ENCODE measurements around the gene ASTE1.

DNA sequence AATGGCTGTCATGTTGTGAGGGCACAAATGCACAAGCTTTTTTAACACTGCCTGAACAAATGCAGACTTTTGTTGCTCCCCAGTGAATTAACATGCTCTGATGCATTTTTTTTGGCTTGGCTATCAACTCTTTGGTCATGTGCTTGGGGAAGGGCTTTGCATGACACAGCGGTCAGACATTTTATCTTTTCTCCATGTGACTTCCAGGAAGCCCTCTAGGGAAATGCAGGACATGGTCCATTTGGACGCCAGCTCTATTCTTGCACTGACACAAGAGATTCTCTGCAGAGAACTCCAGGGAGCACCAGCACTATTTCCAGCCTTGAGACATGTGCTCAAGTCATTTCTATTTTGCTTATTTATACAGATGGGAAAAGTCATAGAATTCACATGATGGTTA lies 46.2 kb upstream of the ASTE1 start:
- TF ChIP-seq, protein P1, sequence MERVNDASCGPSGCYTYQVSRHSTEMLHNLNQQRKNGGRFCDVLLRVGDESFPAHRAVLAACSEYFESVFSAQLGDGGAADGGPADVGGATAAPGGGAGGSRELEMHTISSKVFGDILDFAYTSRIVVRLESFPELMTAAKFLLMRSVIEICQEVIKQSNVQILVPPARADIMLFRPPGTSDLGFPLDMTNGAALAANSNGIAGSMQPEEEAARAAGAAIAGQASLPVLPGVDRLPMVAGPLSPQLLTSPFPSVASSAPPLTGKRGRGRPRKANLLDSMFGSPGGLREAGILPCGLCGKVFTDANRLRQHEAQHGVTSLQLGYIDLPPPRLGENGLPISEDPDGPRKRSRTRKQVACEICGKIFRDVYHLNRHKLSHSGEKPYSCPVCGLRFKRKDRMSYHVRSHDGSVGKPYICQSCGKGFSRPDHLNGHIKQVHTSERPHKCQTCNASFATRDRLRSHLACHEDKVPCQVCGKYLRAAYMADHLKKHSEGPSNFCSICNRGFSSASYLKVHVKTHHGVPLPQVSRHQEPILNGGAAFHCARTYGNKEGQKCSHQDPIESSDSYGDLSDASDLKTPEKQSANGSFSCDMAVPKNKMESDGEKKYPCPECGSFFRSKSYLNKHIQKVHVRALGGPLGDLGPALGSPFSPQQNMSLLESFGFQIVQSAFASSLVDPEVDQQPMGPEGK (CRISPR knock-in tag; IDR thresholded peaks at IDR 0.05; ENCODE audit: borderline replicate concordance): no peak
- TF ChIP-seq RARB (CRISPR knock-in tag; IDR thresholded peaks at IDR 0.05) (no peak), BACH2 (CRISPR knock-in tag; IDR thresholded peaks at IDR 0.05; ENCODE audit: borderline replicate concordance) (no peak), GLIS3 (CRISPR knock-in tag; IDR thresholded peaks at IDR 0.05) (no peak), ARNTL (CRISPR knock-in tag; IDR thresholded peaks at IDR 0.05; ENCODE audit: borderline replicate concordance, low read depth) (no peak), TOX (CRISPR knock-in tag; IDR thresholded peaks at IDR 0.05; ENCODE audit: borderline replicate concordance) (no peak)
- TF ChIP-seq, protein P2, sequence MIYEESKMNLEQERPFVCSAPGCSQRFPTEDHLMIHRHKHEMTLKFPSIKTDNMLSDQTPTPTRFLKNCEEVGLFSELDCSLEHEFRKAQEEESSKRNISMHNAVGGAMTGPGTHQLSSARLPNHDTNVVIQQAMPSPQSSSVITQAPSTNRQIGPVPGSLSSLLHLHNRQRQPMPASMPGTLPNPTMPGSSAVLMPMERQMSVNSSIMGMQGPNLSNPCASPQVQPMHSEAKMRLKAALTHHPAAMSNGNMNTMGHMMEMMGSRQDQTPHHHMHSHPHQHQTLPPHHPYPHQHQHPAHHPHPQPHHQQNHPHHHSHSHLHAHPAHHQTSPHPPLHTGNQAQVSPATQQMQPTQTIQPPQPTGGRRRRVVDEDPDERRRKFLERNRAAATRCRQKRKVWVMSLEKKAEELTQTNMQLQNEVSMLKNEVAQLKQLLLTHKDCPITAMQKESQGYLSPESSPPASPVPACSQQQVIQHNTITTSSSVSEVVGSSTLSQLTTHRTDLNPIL (CRISPR knock-in tag; IDR thresholded peaks at IDR 0.05; ENCODE audit: low read depth): no peak
- TF ChIP-seq, protein P3, sequence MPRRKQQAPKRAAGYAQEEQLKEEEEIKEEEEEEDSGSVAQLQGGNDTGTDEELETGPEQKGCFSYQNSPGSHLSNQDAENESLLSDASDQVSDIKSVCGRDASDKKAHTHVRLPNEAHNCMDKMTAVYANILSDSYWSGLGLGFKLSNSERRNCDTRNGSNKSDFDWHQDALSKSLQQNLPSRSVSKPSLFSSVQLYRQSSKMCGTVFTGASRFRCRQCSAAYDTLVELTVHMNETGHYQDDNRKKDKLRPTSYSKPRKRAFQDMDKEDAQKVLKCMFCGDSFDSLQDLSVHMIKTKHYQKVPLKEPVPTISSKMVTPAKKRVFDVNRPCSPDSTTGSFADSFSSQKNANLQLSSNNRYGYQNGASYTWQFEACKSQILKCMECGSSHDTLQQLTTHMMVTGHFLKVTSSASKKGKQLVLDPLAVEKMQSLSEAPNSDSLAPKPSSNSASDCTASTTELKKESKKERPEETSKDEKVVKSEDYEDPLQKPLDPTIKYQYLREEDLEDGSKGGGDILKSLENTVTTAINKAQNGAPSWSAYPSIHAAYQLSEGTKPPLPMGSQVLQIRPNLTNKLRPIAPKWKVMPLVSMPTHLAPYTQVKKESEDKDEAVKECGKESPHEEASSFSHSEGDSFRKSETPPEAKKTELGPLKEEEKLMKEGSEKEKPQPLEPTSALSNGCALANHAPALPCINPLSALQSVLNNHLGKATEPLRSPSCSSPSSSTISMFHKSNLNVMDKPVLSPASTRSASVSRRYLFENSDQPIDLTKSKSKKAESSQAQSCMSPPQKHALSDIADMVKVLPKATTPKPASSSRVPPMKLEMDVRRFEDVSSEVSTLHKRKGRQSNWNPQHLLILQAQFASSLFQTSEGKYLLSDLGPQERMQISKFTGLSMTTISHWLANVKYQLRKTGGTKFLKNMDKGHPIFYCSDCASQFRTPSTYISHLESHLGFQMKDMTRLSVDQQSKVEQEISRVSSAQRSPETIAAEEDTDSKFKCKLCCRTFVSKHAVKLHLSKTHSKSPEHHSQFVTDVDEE (CRISPR knock-in tag; IDR thresholded peaks at IDR 0.05): no peak
